GM12864 (cell line): ENCODE results near the gene NOM1.

Experiments used
- DNase-seq: peaks from one replicate; pipeline ENCODE4 v3.0.0-alpha.2; 2011; ENCODE audit warnings: low read depth
- H3K4me3 ChIP-seq: 2 replicates; pipeline ENCODE4 v1.5.1; 2011; ENCODE audit warnings: mild to moderate bottlenecking, low read depth, low read length, control low read depth
- CTCF ChIP-seq: IDR thresholded peaks from 2 replicates; pipeline ENCODE4 v1.5.1; 2011; ENCODE audit warnings: low read depth, mild to moderate bottlenecking, moderate library complexity, low read length, control low read depth, inconsistent platforms; ENCODE audit errors: missing control alignments

NOM1 gene

GRCh38 chr7:157017149-157017548 lies 67.6 kb downstream of the NOM1 start:
- DNase-seq = no peak
- TF ChIP-seq CTCF = no peak
- H3K4me3 ChIP-seq = no peak overlapping the region

- no peak overlapping the region for H3K4me3 ChIP-seq
- no peak for DNase-seq
- no peak for TF ChIP-seq CTCF
These were observed 68.3 kb downstream of the NOM1 start for GRCh38 chr7:157017603-157018327.

- TF ChIP-seq CTCF = no peak
These were observed 69.0 kb downstream of the NOM1 start for GRCh38 chr7:157018328-157018996.

GRCh38 chr7:157018997-157019608 lies 69.6 kb downstream of the NOM1 start:
- no peak for TF ChIP-seq CTCF
- H3K4me3 ChIP-seq = no peak overlapping the region
- DNase-seq = no peak

More at GRCh38 chr7:157018328-157018996, 69.0 kb downstream of the NOM1 start:
- DNase-seq = no peak
- H3K4me3 ChIP-seq = no peak overlapping the region

- H3K4me3 ChIP-seq = no peak overlapping the region
- no peak for TF ChIP-seq CTCF
- no peak for DNase-seq
These were observed 70.4 kb downstream of the NOM1 start for GRCh38 chr7:157019718-157020451.

GRCh38 chr7:157020514-157021070 lies 71.1 kb downstream of the NOM1 start:
- DNase-seq = no peak
- TF ChIP-seq CTCF = no peak
- H3K4me3 ChIP-seq = no peak overlapping the region; the same call in 1 of the 2 replicates
